RPMI7951 (cell line): ENCODE data around the gene KCNJ4. TPM values are rescaled to one million over a fixed set of nuclear protein-coding genes. Genes with fewer than 3 reads are reported as not detected.
"Not testable (repeated sequence)": the region's sequence is repeated elsewhere in the genome, so short reads cannot be mapped to it uniquely, and the experiment has no call there.

Source experiments
- DNase-seq: peaks from one replicate; pipeline ENCODE4 v3.0.0-alpha.2; 2012; ENCODE audit warnings: low read depth
- total RNA-seq: library from RNA; depleted of rRNA; stranded (reverse); fragments of >200 nt; shearing (Covaris generic); gene quantifications from 2 replicates; pipeline ENCODE4 v1.2.3, GENCODE V29; 2014

KCNJ4 gene
- total RNA-seq, 1 experiment from 2014 or later: under 0.01 TPM

DNA sequence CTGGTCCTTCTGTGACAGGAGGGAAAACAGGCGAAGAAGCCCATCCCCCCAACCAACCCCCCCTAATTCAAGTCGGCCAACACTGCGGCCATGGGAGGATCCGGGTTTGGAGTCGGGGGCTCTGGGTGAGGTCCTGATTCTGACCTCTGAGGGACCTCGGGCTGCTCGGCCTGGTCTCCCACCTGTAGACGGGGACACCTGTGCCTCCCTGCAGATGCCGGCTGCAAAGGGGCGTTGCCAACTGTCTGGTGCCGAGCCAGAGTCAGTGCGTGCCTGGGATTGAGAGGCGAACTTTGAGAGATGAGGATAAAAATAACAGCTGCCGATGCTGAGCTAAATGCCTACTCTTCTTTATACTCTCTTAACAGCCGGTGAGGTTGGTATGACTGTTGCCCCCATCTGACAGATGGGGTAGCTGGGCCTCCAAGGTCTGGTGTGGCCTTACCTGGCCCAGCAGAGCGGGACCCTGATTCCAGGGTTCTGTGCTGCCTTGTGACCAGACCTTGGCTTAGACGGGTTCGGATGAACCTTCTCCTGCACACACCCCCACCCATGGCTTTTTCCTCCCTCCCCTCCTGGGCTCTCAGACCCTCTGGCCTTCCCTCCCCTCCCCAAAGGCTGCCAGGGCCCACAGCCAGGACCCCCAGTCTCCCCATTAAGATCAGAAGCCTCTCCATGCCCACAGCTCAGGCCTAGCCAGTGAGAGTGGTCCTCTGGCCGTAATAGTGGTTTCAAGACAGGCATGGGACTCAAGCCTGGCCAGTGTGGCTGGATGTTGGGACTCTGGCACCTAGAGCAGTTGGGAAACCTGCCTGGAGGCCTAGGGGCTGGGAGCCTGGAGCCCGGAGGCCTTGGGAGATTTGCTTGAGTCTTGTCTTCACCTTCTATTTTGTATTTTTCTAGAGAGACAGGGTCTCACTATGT, 41.7 kb downstream of the KCNJ4 start:
- DNase-seq: no peak

DNA sequence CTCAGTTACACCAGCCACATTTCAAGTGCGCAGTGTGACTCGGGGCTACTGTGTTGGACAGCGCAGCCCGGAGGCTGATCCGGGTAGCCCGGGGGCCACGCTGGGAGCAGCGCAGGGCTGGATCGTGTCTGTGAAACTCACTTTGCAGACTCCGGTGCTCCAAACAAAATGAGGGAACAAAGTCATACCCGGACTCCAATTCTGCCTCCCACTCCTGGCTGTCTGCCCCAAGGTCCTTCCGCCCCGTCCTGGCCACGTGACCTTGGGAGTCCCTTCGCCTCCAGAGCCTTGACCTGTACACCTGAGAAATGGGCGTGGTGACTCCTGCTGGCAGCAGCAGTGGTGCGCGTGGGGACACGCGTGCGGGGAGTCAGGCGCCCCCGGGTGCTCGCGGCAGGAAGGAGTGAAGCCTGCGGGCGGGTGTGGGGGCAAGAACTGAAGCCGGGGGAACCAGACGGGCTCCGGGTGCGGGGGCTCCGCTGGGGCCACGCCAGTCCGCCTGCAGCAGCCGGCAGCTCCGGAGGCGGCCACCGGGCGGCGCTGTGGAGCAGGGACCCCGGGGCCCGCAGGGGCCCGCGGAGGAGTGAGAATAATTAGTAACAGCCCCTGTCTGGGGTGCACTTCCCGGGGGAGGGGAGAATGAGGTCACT, 42.4 kb downstream of the KCNJ4 start:
- no peak for DNase-seq

DNA sequence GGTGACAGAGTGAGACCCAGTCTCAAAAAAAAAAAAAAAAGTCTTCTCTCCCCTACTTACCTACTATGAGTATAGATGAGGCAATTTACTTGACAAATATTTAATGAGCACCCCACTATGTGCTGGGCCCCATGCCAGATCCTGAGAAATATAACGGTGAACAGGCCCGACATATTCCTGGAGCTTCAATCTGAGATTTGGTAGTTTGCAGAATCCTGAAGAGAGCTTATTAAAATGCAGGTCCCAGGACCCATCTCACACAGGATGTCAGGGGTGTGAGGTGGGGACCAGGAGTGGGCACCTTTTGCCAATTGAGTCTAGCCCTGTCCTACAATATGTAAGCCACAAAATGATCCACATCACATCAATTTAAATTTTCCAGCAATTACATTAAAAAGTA, 44.0 kb downstream of the KCNJ4 start:
- DNase-seq: no peak

DNA sequence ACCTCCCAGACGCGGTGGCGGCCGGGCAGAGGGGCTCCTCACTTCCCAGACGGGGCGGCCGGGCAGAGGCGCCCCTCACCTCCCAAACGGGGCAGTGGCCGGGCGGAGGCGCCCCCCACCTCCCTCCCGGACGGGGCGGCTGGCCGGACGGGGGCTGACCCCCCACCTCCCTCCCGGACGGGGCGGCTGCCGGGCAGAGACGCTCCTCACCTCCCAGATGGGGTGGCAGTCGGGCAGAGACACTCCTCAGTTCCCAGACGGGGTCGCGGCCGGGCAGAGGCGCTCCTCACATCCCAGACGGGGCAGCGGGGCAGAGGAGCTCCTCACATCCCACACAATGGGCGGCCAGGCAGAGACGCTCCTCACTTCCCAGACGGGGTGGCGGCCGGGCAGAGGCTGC, 45.1 kb downstream of the KCNJ4 start:
- DNase-seq: not testable (repeated sequence)

DNA sequence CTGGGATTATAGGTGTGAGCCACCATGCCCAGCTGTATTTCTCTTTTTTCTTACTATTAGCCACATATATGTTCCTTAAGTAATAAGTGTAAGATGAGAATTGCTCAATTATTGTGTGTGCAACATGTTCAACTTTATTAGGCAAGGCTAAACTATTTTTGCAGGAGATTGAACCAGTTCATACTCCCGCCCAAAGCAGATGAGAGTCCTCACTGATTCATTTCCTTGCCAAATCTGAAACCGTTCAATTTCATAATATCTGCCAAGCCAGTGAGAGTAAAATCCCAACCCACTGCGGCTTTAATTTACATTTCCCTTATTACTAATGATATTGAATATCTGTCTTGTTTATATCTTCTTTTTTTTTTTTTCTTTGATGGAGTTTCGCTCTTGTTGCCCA, 48.4 kb downstream of the KCNJ4 start:
- DNase-seq: no peak

DNA sequence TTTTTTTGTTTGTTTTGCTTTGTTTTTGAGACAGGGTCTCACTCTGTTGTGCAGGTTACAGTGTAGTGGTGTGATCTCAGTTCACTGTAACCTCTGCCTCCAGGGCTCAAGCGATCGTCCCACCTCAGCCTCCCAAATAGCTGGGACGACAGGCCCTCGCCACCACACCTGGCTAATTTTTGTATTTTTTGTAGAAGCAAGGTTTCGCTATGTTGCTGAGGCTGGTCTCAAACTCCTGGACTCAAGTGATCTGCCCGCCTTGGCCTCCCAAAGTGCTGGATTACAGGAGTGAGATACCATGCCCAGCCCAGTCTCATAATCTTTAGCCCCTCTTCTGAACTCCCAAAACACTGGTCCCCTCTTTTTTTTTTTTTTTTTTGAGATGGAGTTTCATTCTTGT, 50.6 kb downstream of the KCNJ4 start:
- no peak for DNase-seq

DNA sequence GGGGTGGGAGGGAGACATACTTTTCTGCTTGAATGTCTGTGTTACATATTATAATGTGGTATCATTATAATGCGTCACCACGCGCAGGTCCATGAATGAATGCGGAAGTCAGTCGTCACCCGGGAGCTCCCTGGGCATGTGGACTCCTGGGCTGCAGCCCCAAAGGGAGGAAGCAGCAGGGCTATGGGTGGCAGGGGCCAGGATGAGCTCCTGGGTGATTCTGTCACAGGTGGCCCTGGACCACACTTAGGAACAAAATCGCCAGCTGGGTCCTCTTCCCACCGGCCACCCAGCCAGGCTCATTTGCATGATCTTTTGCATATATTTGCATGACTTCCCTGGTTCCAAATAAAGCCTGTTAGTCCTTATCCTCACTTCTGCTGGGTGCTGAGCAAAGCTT, 51.2 kb downstream of the KCNJ4 start:
- no peak for DNase-seq

DNA sequence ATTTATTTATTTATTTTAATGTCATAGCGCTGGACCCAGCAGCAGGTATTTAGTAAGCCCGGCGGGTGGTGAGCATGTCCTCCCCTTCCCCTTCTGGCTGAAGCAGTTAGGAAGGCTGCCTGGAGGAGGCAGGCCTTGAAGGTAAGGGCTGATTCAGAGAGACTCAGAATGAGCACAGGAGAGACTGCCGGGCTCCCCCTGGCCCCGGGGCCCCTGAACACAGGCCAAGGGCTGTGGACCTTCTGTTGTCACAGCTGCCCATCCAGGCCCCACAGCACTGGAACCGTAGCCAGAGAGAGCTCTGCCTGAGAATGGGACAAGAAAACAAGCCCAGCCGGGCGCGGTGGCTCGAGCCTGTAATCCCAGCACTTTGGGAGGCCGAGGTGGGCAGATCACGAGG, 52.8 kb downstream of the KCNJ4 start:
- no peak for DNase-seq

DNA sequence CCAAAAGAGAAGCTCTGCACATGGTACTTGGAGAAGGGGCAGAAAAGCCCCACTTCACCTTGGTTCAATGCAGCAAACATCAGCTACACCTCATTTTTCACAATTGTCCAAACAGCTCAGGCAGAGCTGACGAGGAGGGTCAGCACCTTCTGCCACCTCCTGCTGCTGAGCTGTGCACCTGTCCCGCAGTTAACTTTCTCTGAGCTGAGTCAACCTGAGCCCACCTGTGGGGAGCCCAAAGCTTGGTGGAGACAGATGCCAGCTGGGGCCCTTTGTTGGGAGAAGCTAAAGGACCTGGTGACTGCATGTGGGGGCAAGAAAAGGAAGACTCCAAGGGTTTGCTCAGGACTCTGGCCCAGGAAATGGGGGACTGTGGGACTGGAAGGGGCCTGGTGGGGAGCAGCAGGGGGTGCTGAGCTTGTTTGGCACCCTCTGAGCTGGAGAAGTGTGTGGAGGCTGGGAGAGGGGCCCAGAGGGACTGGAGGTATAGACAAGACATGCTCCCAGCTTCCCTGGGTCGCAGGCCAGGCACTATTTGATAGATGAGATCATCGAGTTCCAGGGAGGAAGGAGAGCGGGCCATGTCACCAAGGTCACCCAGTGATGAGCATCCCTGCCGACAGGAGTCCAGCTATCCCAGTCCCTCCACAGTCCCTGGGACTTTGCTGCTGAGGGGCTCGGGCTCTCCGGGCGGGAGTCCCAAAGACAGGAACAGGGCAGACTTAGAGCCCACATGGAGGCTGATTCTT, 53.5 kb downstream of the KCNJ4 start:
- DNase-seq: no peak

DNA sequence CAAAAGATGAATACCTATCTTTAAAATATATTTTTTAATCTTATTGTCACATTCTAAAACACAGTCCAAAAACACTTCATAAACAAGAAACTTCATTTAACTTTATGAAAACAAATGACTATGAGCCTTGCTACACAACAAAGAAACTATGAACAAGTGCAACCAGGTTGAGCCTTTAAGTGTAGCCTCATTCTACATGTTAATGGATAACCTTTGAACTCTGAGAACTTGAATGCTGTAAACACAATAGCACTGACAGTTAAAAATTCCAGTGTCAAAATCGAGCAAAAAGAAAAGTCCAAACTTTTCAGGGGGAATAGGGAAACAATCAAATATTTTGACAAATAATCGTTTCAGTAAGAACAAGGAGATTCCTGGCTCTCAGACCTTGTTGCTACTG, 54.7 kb downstream of the KCNJ4 start:
- DNase-seq: not testable (repeated sequence)

DNA sequence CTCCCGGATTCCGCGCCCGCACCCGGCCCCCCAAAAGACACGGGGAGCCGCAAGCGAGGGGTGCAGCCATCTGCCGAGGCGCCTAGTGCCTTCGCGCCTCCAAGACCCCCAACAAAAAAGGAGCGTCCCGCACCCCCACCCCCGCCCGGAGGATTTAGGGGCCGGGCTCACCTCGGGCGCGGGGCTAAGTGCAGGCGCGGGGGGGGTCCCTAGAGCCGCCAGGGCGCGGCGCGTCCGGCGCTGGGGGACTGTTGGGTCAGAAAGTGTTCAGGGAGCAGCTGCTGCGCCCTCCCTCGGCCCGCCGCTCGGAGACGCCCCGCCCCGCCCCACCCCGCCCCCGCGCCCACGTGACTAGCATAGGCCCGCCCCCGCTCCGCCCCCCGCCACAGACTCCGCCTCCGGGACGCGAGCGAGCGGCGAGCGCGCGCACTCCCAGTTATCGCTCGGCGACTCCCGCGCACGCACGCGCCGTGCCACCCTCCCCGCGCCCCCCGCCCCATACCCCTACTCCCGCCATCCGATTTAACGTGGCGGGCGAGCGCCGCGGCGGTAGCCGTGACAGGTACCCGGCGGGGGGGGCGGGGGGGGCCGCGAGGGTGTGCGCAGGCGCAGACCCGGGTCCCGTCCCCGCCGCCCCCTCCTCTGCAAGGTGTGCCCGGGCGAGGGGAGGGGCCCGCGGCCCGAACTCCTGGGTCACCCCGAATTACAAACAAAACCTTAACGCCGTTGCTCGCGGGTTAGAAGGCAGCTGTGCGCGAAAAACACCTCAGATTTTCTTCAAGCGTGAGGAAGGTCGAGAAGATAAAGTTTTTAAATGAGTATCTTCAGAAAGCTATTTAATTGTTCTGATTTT, 56.2 kb downstream of the KCNJ4 start:
- DNase-seq: peak; percentile 69

DNA sequence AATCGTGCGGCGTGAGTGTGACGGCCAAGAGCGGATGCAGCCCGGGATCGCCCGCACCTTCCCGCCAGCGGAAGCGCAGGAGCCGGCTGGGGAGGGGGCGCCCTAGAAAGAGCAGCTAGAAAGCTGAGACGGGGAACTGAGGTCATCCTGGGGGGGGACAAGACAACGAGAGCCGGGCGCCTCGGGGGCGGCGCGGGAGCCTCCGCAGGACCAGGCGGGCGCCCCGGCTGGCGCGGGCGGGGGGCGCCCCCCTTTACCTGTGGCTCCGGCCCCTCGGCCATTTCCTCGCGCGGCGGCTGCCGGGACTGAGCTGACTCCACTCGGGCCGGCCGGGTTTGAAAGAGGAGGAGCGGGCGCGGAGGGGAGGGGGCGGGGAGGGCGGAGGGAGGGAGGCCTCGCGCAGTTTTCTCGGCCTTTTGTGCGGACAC, 56.8 kb downstream of the KCNJ4 start:
- peak; percentile 28 for DNase-seq

DNA sequence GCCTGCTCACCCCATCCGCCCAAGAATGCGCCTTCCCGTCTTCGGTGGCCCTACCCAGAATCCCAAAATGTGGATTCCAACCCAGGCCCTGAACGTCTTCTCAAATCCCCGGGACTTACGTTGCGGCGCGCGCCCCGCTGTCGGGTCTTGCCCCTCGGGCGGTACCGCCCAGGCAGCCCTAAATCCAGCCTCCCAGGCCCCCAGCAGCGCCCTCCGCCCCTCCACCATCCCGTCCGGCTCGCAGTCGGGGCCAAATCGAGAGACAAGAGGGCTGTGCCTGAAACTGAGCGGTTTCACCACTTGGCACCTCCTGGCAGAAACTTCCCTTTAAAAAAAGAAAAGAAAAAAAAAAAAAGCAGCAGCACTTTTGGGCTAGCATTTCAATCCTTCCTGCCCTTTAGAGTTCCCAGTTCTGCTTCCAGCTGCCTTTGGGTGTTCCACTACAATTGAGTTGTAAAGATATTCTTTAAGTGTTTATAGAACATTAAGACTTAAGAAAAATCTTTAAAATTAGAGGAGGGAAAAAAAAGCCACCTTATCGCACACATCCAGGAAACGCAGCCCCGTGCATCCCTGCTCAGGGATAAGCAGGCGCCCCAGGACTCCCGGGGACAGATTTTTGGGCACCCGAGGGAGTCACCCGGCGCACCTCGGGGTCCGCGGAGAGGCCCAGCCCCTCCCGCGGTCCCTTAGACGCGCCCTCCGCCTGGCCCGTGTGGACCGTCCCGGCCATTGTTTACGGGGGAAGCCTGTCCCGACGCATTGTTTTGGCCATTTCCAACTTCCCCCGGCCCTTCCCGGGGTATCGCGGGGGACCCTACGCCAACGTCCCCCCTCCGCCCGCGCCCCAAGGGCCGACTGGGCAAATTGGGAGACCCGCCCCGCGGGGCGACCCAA, 57.6 kb downstream of the KCNJ4 start:
- peak; percentile 75 for DNase-seq

DNA sequence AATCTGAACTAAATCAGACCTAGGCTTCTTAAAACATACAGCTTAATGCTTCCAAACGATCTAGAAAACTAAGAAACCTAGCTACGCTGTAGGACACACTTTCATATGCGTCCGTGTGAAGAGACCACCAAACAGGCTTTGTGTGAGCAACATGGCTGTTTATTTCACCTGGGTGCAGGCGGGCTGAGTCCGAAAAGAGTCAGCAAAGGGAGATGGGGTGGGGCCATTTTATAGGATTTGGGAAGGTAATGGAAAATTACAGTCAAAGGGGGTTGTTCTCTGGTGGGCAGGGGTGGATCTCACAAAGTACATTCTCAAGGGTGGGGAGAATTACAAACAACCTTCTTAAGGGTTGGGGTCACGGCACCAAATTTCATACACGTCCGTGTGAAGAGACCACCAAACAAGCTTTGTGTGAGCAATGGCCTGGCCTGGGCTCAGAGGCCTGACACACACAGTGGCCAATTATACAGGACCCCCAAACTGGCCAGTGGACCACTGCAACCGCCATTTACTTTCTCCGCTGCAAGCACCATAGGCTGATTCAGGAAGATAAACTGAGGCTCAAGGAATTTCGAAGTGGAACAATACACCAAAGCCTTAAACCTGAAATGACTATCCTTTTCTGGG, 58.4 kb downstream of the KCNJ4 start:
- DNase-seq: not testable (repeated sequence)

DNA sequence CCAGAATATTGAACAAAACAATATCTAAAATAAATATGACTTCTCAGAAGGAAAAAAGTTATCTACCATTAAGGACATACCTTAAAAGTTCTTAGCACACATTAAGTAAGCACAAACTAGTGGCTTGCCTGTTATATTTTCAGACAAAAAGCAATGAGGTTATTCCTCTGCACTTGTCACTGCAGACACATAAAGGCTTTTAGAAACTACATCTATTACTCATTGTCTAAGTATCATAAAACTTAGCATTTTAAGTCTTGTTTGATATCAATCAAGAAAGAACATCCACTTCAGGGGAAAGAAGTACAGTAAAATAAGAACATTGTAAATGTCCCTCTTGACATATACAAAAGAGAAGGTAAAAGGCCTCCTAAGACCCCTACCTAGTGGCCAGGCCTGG, 59.1 kb downstream of the KCNJ4 start:
- not testable (repeated sequence) for DNase-seq

DNA sequence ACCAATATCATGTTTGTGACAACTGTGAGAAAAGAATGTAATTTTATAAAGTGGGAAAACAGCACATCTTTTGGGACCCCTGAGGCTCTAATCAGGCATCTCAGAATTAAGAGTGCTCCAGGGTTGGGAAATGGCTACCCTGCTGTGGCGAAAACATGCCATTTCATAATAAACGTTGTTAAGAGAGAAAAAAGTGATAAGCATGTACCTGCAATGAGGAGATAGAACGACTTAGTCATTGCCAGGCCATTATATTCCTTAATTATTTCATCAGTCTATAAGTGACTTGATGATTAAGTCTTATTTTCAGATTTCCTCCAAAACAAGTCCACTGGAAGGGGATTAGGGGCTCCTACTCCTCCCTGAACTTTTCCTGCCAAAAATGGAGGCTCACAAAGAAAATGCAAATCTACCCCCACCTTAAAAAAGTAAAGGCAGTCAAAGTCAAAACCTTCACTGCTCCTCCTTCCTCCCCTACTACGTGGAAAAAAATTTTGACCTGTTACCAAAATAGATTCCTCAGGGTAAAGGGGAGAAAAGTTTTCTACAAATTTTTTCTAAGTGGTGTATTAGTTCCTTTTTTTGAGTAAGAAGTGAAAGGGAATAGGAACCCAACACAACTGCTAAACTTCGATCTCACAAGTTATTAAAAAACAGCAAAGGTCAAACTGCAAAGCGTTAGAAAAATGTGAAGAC, 59.9 kb downstream of the KCNJ4 start:
- DNase-seq: not testable (repeated sequence)

DNA sequence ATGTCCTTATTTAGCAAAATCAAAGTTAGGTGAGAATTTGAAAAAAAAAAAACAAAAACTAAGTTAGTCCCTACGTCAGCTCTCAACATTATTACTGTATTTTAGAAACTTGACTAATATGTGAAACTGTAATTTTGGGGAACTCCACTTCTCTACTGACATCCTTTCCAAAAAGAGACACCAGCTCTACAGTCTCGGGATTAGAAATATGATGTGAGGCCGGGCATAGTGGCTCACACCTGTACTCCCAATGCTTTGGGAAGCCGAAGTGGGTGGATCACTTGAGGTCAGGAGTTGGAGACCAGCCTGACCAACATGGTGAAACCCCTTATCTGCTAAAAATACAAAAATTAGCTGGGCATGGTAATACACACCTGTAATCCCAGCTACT, 65.6 kb downstream of the KCNJ4 start:
- DNase-seq: not testable (repeated sequence)

DNA sequence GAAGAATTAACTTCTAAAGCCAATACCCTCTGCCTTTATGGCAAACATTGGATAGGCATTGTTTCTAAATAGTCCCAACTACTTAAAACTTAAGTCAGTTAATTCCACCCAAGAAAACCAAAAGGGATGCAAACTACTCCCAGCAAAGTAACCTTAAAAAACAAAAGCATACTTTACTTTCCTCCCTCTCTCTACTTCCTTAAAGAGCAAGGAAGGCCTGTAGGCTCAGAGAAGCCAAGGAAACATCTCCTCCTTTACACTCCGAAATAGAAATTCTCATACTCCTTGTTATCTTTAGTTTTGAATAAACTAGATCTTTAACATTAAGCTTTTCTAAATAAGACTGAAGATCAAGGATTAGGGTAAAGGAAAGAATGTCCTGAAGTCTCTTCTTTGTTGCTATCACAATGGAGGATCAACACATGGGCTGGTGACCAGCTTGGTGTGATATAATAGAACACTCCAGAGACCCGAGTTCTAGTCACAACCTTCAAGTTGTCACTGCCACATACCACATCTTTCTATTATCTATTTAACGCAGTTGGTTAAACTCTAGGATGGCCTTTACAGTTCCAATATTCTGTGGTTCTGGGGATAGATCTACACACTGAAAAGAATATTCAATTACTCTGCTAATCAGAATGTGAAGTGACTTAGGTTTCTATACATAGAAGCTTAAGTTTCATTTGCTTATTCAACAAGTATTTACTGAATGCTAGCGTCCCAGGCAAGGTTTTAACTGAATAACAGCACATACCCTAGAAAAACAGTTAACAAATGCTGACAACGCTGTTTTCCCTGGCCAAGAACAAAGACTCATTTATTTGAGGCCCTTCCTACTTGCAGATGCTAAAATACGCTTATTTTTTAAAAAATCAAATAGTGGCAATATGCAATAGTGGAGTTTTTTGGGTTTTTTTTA, 66.2 kb downstream of the KCNJ4 start:
- not testable (repeated sequence) for DNase-seq
